Measurements from ENCODE around the gene KDM4C.

Gene KDM4C

DNA sequence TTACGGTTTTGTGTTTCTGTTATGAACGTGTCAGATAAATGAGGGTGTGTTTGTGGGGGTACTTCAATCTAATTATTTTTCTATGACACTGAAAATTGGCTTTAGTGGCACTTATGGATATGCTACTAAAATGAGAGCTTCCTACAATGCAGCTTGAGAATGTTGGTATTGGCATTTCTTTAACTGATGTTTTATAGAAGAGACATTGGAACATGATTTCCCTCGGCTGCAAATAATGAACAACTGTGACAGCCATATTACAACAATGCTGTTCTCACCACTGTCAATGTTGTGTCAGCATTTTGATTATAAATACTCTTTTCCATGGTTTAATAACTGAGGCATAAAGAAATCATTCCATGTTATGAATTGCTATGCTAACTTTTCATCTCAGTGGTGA lies 279.4 kb downstream of the KDM4C start:
- no peak for DNase-seq (ENCODE audit: low read depth in 2 of 2)

DNA sequence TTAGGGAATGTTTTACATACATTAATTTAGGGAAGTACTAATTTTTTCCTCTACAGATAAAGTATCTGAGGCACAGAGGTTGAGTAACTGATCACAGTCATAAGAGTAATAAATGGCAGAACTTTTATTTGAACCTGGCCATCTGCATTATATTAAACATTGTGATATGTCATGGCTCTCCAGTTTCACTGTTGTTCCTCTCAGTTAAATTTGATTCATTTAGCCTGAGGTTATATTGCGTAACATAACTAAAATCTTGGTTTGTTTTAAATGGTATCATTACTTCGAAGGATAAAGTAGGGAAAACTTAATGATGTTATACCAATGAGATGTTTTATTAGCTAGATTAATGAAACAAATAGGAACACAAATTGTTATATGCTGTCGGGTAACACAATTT lies 284.4 kb downstream of the KDM4C start:
- no peak for DNase-seq (ENCODE audit: low read depth in 2 of 2)

DNA sequence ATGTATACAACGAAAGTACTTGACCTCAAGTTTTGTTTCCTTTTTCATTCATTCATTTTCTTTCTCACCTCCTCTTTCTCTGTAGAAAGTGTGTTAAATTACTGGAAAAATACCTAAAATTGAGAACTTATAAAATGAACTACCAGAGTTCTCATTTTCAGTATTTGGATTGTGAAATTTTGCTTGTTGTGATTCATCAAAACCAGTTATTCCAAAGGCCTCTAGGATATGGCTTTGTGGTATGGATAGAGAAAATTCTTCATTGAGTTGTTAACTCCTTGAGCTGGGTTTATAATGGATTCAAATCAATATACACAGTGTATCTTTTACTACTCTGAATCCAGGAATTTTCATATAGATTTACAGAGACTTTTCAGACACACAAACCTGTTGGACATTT lies 287.6 kb downstream of the KDM4C start:
- DNase-seq (ENCODE audit: low read depth in 2 of 2) = no peak

DNA sequence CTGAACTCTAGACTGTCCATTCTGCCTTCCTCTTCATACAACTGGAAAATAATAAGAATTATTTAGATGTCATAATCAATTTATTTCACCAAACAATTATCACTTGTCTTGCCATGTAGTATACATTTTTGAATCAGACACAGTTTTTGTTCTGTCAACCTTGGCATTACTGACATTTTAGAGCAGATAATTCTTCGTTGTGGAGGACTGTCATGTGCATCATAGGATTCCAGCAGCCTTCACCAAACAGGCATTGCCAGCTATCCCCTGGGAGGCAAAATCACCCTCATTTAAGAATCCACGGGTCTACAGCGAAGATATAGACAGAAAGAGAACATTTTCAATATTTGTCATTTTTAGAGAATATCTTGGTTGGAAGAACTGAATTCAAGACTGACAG lies 293.9 kb downstream of the KDM4C start:
- no peak for DNase-seq (ENCODE audit: low read depth in 2 of 2)

DNA sequence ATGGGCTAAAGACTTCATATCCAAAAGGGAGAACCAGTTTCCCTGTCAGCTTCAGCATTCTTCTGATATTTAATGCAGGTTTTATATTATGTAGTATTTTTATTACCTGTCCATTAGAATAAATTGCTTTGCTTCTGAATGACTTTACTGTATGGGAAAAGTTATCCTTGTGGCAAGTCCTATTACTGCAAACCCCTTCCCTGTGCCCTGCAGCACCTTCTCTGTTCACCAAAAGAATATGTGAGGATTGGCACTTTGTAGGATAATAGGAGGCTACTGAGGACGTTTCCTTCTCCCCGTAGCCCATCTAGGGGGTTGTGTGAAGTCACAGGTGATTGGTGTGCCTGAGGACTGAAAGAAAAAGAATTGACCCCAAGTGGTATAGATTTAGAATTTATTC lies 296.1 kb downstream of the KDM4C start:
- DNase-seq (ENCODE audit: low read depth in 2 of 2) = no peak

DNA sequence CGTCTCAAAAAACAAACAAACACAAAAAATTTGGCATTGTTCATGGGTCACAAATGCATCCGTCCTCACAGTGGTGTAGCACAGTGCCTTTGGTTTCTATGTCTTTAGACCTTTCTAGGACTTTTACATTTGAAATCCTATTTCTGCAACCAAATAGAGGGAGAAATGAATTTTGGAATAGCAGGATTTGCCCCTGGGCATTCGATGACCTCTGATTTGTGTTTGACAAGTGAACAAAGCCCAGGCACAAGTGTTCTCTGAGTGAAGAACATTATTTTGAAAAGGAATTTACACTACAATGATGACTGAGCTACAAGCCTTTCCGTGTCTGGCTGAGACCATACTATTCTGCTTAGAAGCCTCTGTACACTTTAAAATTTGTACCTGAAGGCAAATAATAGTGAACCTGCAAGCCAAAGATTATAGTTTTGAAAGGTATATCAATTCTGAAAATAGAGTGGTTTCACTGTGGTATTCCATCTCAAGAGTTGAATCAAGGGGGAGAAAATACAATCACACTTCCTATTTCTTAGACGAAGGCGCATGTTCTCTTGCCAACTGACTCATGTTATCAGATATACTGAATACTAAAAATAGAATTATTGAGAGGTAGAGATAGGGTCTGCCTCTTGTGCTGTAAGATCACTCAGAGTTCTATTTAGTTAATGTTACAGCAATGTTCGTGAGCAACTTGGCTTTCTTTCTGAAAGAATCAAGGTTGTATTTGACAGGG lies 297.6 kb downstream of the KDM4C start:
- DNase-seq (ENCODE audit: low read depth in 2 of 2) = no peak

DNA sequence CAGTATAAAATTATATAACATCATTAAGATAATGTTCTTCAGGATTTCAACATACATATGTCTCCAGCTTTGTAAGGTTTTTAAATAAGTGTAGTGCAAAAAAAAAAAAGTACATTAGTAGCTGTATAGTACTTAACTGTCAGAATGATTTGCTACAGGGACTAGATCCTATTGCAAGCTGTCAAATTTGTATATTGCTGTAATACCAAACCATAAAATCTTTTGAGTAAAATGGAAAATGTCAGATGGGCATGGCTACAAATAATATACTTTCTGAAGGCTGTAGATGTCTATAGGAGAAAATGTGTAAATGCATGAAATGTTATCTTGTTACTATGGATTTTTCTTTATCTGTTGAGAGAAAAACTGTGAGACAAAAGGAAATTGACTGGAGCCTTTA lies 298.5 kb downstream of the KDM4C start:
- DNase-seq (ENCODE audit: low read depth in 2 of 2) = no peak

DNA sequence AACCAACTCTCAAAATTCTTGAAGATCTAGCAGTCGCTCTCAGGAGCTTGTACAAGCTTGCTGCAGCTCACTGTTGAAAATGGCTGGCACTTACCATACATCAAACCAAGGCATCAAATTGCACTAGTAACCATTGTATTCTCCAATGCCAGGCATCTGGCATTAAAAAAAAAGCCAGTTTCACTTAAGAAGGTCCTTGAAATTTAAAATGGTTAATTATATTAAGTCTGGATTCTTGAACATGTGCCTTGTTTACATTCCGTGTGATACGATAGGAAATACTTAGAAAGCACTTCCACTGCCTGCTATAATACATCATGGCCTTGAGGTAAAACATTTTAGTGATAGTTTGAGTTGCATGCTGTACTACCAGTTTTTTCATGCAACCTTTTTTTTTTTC lies 300.7 kb downstream of the KDM4C start:
- DNase-seq (ENCODE audit: low read depth in 2 of 2) = no peak

DNA sequence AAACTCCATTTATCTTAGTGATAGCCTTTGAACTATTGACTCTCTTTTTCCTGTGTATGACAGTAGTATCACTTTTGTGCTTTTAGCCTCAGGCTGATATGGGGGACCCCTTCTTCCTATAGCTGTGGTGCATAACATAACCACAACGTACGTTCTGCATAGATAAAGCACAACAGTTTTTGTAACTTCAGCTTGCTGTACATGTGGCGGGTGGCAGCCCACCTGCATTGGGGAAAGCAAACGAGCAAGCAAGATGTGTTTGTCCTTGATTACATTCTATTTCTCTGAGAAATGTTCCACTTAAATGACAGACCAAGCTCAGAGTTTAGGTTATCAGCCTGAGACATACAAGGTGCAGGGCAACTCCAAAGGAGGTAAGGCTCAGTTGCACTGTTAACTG lies 309.4 kb downstream of the KDM4C start:
- DNase-seq (ENCODE audit: low read depth in 2 of 2) = no peak

DNA sequence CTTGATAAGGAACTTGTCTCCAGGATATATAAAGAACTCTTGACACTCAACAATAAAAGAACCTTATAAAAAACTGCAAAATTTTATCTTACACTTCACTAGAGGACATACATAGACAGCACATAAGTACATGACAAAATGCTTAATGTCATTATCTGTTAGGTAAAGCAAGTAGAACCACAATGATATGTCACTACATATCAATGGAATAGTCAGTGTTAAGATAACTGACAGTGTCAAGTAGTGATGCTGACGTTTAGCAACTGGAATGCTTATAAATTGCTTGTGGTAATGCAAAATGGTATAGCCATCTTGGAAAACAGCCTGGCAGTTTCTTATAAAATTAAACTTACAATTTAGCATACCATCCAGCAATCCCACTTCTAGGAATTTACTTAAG lies 314.1 kb downstream of the KDM4C start:
- no peak for DNase-seq (ENCODE audit: low read depth in 2 of 2)

DNA sequence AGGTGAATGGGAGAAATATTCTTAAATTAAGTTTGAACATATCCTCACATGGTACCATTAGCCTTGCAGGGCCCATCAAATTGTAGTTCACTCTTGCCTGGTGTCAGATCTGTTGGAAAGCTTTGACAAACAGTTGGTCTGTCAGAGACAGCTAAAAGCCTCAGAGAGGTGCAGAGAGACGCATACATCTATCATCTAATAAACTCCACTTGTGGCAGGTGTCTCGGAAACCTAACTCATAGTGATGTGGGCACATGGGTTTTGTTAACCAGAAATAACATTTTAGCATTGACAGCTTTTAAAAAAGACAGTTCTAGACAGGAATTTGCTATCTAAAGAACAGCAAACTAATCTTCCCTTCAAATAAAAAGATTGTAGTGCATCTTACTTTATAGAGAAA lies 315.9 kb downstream of the KDM4C start:
- DNase-seq (ENCODE audit: low read depth in 2 of 2) = no peak

DNA sequence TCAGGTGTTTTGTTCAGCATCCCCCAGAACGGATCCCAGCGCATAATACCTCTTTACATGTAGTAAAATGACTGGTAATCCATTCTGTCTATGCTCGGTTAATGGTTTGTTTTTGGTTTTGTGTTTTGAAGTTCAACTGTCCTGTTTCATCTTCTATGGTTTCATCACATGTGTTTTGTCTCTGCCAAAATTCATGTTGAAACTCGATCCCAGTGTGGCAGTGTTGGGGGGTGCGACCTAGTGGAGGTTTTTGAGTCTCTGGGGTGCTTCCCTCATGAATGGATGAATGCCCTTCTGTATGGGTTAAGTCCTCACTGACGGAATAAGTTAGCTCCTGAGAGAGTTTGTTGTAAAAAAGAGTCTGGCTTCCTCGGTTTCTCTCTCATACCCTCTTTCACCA lies 317.4 kb downstream of the KDM4C start:
- no peak for DNase-seq (ENCODE audit: low read depth in 2 of 2)

DNA sequence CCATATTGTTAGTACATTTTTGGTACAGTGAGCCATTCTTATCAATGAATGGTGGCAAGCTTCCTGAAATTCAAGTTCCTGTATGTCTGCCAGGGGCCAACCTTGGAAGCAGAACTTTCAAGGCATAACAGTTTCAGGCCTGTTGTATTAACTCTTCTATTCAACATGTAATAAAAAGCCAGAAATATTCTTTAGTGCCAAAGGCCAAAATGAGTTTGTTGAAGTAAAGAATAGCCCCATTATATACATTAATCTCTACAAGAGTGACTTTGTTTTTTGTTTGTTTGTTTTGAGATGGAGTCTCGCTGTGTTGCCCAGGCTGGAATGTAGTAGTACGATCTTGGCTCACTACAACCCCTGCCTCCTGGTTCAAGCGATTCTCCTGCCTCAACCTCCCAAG lies 321.3 kb downstream of the KDM4C start:
- DNase-seq (ENCODE audit: low read depth in 2 of 2) = no peak

DNA sequence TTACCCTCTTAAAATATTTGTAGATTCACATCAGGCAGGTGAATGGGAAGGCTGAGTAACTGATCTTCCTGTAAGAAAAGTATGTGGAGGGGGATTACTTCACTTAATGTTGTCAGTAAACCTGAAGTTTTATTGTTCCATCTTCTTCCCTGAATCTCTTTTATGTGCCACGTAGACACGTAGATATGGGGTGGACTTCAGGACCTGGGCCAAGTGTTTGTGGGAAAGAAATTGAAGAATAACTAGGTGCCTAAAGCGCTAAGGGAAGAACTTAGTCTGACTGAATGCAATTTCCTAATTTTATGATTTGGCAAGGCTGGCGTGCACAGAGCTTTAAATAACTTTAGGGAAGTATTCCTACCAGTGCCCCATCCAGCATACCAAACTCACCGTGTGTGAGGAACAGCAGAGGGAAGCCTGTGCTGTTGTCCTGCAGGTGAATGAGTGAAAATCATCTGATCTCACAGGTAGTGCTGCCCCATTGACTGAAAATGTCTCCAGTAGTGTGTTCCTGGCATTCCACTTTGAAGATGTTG lies 323.4 kb downstream of the KDM4C start:
- DNase-seq (ENCODE audit: low read depth in 2 of 2) = no peak

DNA sequence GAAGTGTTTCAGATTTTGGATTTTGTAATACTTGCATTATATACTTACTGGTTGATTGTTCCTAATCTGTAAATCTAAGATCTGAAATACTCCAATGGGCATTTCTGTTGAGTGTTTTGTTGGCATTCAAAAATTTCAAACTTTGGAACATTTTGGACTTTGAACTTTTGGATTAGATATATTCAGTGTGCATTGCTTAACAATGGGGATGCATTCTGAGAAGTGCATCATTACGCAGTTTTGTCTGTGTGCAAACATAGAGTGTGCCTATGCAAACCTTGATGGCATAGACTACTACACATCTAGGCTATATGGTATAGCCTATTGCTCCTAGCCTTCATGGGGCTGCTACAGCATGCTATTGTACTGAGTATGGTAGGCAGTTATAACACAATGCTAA lies 325.4 kb downstream of the KDM4C start:
- no peak for DNase-seq (ENCODE audit: low read depth in 2 of 2)

DNA sequence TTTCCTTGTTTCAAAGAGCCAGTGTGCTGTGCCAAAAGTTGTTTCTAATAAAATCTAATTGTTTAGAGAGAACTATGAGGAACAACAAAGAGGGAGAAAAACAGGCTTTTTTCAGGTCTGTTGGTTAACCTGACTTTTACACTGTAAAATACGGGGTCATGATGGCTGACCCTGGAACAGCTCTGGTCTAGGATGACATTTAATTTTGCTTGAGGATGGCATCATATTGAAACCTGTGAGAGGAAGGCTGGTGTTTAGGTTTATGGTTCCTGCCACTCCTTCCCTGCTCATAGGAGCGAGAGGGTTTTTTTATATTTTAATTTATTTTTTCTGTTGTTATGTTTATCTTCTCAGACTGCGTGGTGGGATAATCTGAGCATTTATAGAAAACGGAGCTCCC lies 327.6 kb downstream of the KDM4C start:
- no peak for DNase-seq (ENCODE audit: low read depth in 2 of 2)

DNA sequence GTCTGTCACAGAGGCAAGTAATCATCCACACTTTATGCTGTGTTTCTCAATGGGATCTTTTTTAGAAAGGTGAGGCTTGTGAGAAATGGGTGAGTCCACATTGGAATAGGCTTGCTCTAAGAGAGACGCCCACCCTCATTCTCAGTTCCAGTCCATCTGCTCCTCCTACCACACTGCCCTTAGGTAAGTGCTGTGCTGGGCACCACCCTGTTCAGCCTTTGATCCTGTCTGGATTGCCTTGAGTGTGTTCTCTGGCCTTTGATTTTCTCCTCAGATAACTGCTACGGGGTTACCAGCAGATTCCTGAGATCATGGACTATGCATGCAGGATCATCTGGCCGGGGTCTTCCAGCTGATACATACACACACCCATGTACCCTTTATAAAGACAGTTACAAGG lies 328.6 kb downstream of the KDM4C start:
- no peak for DNase-seq (ENCODE audit: low read depth in 2 of 2)

DNA sequence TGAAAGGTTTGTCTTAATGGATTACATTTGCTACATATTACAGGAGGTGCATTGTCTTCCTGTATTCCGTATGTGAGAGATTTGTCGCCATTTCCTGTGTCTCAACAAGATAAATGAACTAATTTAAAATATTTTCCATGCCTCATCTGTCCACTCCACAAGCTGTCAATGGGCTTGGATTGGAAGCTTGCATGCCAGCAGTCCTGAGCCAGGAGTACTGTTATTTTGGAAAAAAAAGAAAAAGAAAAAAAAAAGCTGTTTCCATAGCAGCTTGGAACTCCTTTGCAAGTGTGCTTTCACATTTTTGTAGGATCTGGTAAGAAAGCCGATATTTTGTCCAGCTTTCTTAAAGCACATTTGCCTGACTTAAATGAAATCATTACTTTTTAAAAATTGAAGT lies 330.8 kb downstream of the KDM4C start:
- no peak for DNase-seq (ENCODE audit: low read depth in 2 of 2)

DNA sequence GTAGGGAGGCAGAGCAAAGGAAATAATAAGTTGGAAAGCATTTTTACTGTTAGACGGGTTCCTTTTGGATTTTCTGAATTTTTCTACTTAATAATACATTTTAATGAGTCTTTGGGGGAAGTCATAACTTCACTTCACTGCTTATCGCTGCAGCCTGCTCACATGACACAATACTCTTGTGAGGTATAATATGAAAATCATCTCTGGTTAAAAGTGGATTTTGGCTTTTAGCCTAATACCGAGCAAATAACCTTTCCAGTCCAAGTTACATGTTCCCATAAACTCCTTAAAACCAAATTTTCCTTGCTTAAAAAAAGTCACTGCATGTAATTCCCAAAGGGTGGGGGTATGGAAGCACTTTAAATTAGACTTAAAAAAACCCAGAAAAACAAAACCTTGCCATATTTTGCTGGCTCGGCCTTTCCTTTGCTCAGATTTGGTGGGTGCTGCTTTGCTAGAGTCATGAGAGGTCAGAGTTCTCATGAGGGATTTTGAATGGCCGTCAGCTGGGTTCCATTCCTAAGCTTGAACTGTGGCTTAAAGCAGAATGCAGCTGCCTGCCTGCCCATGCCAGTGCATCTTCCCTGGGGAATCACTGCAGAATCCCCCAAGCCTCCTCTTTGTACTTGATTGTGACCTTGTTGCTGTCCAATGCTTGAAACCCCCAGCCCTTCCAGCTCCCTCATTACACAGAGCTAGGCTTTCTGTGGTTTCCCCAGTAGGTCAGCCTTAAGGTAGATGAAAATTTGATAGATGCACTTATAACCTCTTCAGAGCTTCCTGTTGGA lies 331.8 kb downstream of the KDM4C start:
- no peak for DNase-seq (ENCODE audit: low read depth in 2 of 2)

DNA sequence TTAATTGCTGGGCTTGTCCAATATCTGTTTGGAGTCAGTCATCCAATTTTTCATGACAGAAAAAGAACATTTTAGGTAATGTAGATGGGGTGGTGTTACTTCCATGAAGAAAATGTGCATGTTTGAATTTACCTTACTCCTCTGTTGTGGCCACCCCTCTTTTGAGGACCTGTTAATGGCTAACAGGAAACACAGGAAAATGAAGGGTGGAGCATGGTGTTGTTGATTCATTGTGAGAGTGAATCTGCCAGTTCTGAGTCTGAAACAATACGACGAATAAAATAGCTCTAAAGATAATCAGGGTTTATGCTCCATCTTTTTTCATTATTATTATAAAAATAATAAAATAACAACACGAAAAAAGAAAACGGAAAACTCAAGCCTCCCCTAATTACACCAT lies 335.3 kb downstream of the KDM4C start:
- DNase-seq (ENCODE audit: low read depth in 2 of 2) = no peak

DNA sequence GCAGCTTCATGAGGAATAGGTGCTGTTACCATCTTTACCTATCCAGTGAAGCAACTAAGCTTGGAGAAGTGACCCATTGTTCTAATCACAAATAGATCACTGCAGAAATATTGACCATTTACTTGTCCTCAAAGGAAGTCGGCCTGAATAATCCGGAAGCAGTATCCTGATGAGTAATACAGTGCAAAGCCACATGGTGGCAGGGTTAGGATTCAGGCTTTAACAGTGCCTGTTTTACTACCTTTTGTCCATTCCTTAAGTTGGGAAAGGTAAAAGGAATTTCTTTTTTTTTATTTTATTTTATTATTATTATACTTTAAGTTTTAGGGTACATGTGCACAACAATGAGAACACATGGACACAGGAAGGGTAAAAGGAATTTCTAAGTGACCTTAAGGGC lies 336.3 kb downstream of the KDM4C start:
- DNase-seq (ENCODE audit: low read depth in 2 of 2) = no peak

DNA sequence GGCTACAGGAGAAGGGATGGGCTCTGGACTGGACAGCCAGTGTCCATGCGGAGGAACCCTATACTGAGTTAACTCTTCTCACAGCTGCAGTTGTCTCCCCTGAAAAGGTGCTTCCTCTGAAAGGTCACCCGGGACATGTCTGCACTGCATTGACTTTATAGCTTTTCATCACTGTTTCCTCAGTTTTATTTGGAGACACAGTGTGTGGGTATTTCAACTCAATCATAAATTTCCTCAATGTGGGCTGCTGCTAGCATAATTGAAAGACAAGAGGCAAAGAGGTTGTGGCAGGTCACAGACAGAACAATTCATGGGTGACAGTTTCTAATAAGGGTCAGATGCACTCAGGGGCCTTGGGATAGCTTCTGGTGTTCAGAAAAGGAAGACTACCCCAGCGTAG lies 336.8 kb downstream of the KDM4C start:
- DNase-seq (ENCODE audit: low read depth in 2 of 2) = no peak

DNA sequence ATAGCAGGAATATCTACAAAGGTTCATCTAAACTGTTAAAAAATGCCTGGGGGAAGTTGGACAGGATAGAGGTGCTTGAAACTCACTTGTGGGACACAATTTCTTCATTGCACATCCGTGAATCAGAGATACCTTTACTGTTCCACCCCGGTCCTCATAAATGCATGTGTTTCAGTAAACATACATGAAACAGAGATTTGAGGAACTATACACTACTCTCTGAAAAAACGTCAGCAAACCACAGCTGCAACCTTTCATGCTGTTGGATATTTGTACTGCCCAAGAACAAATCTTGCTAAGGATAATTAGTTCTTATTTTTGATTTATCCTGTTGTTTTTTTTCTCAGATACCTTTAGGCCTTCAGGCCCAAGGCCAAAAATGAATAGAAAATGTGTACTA lies 337.3 kb downstream of the KDM4C start:
- DNase-seq (ENCODE audit: low read depth in 2 of 2) = no peak

All from stimulated activated CD8-positive, alpha-beta memory T cell treated with anti-CD3 and anti-CD28 coated beads, Interleukin-2, amount 100 ng/mL, for 1 hour (primary cell).